Activated T-cell treated with anti-CD3 and anti-CD28 coated beads for 48 hours (primary cell): ENCODE results near the gene TM9SF4.

Experiments
- DNase-seq: peaks from one replicate; pipeline ENCODE4 v3.0.0-alpha.2; 2020; ENCODE audit warnings: low read depth

The TM9SF4 gene, protein sequence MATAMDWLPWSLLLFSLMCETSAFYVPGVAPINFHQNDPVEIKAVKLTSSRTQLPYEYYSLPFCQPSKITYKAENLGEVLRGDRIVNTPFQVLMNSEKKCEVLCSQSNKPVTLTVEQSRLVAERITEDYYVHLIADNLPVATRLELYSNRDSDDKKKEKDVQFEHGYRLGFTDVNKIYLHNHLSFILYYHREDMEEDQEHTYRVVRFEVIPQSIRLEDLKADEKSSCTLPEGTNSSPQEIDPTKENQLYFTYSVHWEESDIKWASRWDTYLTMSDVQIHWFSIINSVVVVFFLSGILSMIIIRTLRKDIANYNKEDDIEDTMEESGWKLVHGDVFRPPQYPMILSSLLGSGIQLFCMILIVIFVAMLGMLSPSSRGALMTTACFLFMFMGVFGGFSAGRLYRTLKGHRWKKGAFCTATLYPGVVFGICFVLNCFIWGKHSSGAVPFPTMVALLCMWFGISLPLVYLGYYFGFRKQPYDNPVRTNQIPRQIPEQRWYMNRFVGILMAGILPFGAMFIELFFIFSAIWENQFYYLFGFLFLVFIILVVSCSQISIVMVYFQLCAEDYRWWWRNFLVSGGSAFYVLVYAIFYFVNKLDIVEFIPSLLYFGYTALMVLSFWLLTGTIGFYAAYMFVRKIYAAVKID

DNA sequence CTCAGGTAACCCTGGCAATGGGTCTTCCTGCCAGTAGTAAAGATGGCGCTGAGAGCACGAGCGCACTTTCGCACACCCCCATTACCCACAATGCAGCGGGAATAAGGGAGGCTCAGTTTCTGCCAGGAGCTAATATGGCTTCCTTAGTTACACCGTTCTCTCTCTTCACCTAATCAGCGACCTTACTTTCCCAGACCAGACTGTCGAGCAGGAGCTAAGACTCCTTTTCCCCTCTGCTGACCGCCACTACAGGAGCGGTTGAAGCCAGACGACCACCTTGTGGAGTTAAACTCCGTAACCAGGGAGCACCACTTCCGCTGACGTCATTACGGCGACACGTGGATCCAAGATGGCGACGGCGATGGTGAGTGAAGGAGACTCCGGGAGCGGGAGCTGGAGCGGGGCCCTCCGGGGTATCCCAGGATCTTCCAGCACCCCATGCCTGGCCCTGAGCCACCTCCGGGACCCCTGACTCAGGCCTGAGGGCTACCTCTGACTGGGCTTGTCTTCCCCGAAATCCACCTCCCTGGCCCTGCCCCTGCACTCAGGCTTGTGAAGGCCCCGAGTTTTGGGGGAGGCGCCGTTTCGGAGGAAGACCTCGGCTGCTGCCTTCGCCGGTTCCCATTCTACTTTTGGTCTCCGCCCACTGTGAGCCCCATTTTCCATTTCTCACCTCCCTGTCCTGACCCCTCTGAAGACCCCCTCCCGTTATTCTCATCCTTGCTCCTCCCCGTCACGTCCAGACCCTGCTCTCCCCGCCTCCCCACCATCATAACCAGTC, at the start of gene TM9SF4:
Gene TM9SF4 (plus strand): TSS at position 323 of the 781 bp plus-strand sequence. CDS start 27 bp downstream, at position 350.
- peak; percentile 82 for DNase-seq

DNA sequence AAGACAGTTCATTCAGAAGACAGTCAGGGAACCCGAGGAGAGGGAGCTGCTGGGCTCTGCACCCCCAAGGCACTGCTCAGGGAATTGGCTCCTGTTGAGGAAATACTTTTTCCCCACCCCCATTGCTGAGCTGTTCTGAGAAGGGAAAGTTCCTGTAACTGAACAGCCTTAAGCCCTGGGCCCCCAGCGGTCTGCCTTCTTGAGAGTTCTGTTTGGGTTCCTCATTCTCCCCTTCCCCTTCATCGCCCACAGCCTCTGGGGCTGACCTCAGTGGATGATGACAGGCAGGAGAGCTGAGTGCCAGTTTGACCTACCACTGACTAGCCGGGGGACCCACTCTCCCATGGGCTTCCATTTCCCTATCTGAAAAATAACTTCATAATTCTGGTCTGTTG, 46.7 kb upstream of the TM9SF4 start:
- no peak for DNase-seq

DNA sequence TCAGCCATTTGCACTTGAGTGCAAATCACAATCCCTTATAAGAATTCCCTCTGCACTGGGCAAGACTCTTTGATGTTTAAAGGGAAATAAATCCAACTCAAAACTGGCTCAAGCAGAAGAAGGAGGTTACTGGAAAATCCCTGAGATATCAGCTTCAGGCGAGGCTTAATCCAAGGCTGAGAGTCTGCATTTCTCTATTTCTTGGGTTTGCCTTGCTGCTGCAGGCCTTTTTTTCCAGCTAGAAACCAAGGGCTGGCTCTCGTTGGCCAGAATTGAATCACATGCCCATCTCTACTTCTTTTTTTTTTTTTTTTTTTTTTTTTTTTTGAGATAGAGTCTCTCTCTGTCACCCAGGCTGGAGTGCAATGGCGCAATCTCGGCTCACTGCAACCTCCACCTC, 45.8 kb upstream of the TM9SF4 start:
- no peak for DNase-seq

DNA sequence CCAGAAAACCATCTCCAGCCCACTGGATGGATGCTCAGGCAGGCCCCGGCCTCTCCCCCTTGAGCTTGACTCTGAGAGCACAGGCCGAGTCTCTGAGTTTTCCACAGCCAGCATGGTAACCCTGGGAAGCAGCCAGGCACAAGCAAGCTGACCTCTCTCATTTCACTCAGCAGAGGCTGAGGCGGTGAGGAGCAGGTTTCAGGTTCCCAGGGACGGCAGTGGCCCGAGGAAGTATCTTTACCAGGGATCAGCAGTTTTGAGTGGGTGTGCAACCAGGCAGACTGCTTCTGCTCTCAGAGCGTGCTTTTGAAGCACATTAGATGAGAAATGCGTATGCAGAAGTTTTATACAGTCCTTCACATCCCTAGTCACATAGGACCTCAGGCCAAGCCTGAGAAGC, 44.8 kb upstream of the TM9SF4 start:
- DNase-seq, result no peak

DNA sequence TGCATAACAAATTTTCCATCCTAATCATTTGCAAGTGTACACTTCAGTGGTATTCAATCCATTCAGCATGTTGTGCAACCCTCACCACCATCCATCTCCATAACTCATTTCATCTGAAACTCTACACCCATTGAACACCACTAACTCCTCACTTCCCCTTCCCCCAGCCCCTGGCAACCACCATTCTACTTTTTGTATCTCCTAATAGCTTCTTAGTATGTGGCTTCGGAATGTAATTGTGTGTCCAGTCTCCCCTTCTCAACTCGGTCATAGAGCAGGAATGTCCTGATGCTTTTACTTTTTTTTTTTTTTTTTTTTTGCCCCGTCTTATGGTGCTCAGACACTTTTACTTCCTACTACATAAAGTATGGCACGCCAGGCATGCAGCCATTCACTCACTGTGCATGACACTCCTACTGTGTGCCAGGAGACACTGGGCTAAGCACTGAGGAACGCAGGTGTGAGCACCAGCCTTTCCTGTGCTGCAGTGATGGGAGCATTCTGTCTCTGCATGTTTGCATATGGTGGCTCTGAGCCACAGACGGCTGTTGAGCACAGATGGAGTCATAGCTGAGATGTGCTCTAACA, 42.2 kb upstream of the TM9SF4 start:
- DNase-seq, result no peak

DNA sequence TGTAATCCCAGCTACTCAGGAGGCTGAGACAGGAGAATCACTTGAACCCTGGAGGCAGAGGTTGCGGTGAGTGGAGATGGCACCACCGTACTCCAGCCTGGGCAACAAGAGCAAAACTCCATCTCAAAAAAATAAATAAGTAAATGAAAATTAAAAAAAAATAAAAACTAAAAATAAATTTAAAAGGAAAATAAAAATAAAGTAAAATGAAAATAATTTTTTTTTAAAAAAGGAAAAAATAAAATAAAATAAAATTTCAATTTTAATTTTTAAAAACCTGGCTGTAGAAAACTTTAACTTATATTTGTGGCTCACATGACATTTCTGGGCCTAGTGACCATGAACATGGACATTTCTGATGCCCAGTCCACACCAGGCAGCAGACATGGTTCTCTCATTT, 41.3 kb upstream of the TM9SF4 start:
- DNase-seq, result no peak

DNA sequence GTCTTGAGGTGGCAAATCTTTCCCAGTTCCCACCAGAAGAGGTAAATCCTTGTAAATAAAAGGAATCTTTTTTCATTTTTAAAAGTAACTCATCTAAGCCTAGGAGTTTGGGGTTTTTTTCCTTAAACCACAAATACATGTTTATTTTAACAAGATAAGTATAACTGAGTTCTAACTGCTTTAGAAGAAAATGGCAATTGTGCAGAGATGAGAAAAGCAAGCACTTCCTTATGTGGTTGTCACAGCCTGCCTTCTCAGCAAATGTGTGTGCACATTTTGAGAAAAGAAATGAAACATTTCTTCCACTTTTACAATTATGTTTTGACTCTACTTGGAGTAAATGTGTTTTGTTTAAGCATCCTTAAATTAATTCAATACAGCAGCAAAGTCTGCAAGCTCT, 39.8 kb upstream of the TM9SF4 start:
- DNase-seq, result no peak

DNA sequence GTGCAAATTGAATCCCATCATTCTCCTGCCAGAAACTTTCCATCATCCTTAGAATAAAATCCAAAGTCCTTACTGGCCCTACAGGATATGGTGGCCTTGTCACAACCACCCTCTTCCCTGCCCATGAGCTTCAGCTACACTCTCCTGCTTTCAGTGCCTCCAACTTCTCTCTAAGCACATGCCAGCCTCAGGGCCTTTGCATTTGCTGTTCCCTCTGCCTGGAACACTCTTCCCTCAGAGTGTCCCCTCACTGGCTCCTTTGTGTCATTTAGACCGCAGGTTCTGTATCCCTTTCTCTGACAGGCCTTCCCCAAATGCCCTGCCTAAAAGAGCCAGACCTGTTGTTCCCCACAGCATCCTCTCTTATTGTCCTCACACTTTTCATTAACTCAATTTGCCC, 39.2 kb upstream of the TM9SF4 start:
- no peak for DNase-seq

DNA sequence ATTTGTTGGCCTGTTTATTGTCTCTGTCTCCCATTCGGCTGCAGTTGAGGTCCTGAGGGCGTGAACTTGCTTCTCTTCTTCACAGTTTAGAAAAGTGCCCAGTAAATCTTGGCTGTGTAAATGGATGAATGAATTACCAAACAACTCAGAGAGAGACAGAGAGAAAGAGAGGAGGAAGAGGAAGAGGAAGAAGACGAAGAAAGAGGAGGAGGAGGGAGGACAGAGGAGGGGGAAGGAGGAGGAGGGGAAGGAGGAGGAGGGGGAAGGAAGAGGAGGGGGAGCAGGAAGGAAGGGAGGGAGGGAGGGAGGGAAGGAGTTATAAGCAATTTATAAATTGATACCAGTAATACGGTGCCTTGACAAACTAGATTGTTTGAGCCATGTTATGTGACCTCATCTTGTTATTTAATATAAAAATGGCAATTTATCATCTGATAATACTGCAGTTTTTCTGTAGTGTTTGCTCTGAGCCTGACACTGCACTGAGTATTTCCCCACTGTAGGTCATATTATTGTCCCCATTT, 38.8 kb upstream of the TM9SF4 start:
- DNase-seq, result no peak

DNA sequence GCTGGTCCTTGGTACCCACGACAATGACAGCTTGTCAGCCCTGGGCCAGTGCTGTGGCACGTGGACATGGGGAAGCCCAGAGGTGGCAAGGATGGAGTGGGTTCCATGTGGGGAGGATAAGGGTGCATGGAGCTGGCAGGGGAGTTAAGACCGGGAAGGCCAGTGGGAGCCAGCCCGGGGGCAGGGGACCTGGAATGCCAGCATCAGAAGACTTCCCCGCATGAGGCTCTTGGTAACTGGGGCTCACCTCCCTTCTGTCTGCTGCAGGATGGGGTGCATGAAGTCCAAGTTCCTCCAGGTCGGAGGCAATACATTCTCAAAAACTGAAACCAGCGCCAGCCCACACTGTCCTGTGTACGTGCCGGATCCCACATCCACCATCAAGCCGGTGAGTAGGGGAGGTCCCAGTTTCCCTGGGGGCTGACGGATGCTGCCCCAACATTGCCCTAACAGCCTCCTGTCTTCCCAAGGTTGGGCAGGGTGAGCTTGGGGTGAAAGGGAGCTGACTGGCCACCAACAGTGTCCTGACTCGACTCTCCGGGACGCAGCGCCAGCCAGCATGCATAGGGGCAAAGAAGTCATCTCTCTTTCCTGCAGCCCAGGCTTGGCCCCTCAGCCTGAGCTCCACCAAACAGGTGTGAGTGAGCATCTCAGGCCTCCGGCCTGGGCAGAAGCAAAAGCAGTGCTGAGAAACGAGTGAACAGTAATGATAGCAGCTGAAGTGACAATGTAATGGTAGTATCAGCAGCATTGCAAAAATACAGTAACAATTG, 37.9 kb upstream of the TM9SF4 start:
- no peak for DNase-seq

DNA sequence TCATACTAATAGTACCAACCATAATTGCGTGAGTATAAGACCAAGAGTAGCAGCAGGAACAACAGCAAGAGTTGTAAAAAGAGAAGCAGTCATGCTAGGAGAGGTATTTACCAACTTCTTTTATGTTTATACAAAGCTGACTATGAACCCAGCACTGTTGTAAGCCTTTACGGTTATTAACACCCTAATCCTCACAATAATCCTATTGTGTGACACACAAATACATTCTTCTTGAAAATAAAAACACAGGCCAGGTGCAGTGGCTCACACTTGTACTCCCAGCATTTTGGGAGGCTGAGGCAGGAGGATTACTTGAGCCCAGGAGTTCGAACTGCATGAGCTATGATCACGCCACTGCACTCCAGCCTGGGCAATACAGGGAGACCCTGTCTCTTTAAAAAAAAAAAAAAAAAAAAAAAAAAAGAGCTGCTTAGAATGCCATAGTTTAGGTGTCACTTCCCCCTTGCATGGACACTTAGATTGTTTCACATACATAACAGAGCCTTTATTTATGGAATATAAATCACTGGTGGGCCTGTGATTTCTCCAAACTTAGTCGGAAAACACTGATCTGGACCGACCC, 37.3 kb upstream of the TM9SF4 start:
- DNase-seq, result no peak

DNA sequence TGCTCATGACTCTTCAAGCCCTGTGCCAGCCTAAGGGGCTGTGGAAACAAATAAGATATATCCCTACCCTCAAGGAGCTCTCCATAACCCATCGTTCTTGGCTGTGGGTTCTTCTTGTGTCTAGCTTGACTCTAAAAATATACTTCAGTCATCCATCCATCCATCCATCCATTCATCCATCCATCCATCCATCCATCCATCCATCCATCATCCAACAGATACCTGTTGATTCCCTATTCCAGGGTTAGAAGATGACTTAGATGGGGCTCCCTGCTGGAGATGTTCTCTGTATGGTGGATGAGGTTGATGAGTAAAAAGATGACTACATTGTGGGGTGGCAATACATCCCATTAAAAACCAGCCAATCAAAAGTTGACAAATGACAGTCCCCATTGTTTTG, 34.0 kb upstream of the TM9SF4 start:
- DNase-seq, result no peak

DNA sequence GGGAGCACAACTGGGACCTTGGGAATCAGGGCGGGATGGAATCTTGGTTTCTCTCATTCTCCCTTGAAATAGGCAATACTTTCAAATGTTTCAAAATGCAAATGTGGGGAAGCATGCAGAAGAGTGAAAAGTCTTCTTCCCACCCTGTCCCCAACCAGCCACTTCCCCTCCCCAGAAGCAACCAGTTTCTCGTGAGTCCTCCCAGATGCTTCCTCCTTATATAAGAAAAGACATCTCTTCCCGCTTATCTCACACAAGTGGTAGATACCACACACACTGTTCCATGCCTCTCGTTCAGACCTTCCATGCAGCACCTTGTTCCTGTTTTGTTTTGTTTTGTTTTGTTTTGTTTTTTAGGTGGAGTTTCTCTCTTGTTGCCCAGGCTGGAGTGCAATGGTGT, 32.3 kb upstream of the TM9SF4 start:
- no peak for DNase-seq

DNA sequence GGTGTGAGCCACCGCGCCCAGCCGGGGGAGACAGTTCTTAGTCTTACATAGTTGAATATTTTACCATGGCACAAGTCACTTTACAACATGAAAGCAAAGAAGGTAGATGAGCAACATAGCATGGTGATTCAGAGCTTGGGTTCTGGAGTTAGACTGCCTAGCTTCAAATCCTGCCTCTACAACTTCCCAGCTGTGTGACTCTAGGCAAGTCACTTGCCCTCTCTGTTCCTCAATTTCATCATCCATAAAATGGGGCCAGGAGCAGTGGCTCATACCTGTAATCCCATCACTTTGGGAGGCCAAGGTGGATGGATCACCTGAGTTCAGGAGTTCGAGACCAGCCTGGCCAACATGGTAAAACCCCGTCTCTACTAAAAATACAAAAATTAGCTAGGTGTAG, 31.2 kb upstream of the TM9SF4 start:
- DNase-seq, result no peak

DNA sequence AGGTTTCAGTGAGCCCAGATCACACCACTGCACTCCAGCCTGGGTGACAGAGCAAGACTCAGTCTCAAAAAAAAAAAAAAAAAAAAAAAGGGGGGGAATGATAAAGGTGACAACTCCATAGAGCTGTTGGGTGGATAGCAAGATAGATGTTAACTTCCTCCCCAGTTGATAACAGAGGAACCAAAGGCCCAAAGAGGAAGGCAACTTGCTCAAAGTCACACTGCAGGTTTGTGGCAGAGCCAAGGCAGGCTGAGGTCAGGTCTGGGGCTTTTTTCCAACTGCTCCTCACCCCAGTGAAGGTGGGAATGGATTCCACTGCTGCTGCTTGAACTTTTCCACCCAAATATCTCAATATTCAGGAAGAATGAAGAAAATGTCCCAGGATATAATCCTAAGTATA, 30.7 kb upstream of the TM9SF4 start:
- DNase-seq, result no peak

DNA sequence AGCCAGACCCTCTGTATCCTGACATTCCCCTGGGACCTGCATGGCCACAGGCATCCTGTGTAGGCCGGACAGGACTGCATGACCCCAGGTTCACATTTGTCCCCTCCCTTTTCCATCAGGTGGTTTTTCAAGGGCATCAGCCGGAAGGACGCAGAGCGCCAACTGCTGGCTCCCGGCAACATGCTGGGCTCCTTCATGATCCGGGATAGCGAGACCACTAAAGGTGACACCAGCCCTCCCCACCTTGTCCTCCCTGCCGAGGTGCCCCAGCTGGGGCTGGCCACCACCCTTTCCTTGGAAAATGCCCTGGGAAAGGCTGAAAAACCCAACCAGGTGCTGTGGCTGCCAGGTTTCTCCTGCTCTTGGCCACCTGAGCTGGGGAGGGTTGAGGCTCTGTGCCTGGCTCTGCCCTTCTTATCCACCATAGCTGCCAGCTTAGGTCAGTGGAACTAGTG, 29.8 kb upstream of the TM9SF4 start:
- DNase-seq, result no peak

DNA sequence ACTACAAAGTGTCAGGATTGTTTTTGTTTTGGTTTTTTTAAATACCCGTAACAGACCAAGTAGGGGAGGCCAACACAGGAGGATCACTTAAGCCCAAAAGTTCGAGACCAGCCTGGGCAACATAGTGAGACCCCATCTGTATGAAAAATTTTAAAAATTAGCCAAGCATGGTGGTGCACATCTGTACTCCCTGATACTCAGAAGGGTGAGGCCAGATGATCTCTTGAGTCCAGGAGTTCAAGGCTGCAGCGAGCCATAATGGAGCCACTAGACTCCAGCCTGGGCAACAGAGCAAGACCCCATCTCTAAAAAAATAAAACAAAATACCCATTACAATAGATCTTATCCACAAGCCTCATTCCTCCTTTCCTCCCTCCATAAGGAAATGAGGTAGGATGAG, 28.7 kb upstream of the TM9SF4 start:
- DNase-seq, result no peak

DNA sequence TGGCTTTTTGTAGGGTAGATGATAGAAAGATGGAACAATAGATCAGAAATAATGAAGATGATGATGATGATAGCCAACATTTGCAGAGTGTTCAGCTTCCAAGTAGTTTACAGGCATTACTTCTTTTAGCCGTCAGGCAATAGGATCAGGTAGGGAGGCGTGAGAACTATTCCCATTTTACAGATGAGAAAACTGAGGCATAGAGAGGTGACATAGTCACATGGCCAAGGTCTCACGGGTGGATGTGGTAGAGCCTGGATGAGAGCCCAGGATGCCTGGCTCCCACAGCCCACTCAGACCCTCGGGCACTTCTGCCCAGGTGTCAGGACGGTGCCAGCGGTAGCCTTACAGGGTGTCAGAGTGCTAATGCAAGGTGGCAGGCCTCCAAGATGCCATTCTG, 26.0 kb upstream of the TM9SF4 start:
- no peak for DNase-seq

DNA sequence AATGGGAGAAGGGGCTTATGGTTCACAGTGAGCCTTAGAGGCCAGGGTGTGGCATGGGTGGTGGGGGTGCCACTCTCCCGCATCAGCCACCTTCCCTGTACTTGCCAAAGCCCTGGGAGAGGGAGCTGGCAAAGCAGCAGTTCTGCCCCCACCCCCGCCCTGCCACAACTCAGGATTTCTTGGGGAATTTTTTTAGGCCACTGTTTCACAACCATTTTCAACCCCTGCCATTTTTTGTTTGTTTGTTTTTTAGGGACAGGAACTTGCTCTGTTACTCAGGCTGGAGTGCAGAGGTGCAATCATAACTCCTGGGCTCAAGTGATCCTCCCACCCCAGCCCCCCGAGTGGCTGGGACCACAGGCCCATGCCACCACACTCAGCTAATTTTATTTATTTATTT, 22.4 kb upstream of the TM9SF4 start:
- no peak for DNase-seq

DNA sequence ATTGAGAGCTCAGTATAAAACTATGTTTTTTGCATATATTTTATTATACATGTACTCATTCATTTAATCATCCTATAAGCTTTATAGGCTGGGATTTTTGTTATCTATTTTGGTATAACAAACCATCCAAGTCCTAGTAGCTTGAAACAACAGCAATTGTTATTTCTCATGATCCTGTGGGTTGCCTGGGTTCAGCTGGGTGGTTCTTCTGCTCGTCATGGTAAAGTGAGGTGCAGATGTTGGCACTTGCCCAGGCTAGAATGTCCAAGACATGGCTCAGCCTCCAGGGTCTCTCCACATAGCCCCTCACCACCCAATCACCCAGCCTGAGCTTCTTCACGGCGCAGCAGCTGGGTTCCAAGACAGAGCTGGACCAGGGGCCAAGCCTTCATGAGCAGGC, 20.8 kb upstream of the TM9SF4 start:
- DNase-seq, result no peak
